ENCODE data around the gene RPS21. TPM values are rescaled to one million over a fixed set of nuclear protein-coding genes. Genes with fewer than 3 reads are reported as not detected.

The RPS21 gene
- total and polyA plus RNA-seq, 2 of the 13 experiments (the other 11 are each of a cell fraction or from before 2014, with no cell fraction given): 2,647 to 11,063 TPM

DNA sequence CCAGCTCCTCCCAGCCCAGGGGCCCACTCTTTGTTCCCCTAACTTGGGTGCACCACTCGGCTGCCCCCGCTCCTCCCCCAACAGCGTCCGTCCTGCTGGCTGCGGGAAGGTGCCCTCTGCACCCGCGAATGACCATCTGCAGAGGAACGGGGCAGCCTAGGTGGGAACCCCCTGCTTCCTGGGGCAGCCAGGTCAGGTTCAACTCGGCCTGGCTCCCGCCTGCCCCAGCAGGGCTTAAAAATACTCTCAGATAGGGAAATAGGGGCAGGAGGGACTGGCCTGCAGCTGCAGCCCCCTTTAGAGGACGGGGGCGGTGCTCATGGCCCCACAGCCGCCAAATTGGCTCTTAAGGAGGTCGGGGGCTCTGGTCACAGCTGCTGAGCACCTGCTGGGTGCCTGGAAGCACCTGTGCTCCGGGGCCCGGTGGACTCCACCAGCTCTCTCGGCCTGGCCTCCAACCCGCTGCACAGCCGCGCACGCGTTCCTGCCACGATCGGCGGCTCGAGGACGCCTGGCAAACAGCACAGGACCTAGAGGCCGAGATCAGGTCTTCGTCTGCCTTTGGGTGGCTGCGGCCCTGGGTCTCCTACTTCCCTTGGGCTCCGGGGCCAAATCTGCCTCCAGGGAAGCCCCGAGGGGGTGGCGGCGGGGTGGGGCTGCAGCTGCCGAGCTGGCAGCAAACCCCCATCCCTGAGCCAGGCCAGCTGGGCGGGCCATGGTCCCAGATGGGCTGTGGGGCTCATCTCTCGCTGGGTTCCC is 19.1 kb upstream of the RPS21 start (continued):
- TF ChIP-seq, protein P1, sequence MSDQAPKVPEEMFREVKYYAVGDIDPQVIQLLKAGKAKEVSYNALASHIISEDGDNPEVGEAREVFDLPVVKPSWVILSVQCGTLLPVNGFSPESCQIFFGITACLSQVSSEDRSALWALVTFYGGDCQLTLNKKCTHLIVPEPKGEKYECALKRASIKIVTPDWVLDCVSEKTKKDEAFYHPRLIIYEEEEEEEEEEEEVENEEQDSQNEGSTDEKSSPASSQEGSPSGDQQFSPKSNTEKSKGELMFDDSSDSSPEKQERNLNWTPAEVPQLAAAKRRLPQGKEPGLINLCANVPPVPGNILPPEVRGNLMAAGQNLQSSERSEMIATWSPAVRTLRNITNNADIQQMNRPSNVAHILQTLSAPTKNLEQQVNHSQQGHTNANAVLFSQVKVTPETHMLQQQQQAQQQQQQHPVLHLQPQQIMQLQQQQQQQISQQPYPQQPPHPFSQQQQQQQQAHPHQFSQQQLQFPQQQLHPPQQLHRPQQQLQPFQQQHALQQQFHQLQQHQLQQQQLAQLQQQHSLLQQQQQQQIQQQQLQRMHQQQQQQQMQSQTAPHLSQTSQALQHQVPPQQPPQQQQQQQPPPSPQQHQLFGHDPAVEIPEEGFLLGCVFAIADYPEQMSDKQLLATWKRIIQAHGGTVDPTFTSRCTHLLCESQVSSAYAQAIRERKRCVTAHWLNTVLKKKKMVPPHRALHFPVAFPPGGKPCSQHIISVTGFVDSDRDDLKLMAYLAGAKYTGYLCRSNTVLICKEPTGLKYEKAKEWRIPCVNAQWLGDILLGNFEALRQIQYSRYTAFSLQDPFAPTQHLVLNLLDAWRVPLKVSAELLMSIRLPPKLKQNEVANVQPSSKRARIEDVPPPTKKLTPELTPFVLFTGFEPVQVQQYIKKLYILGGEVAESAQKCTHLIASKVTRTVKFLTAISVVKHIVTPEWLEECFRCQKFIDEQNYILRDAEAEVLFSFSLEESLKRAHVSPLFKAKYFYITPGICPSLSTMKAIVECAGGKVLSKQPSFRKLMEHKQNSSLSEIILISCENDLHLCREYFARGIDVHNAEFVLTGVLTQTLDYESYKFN (CRISPR knock-in tag; conservative IDR thresholded peaks at IDR 0.05): peak; percentile 64
- TF ChIP-seq, protein P2, sequence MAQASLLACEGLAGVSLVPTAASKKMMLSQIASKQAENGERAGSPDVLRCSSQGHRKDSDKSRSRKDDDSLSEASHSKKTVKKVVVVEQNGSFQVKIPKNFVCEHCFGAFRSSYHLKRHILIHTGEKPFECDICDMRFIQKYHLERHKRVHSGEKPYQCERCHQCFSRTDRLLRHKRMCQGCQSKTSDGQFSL (CRISPR knock-in tag; IDR thresholded peaks at IDR 0.05): no peak
- TF ChIP-seq, protein P3, sequence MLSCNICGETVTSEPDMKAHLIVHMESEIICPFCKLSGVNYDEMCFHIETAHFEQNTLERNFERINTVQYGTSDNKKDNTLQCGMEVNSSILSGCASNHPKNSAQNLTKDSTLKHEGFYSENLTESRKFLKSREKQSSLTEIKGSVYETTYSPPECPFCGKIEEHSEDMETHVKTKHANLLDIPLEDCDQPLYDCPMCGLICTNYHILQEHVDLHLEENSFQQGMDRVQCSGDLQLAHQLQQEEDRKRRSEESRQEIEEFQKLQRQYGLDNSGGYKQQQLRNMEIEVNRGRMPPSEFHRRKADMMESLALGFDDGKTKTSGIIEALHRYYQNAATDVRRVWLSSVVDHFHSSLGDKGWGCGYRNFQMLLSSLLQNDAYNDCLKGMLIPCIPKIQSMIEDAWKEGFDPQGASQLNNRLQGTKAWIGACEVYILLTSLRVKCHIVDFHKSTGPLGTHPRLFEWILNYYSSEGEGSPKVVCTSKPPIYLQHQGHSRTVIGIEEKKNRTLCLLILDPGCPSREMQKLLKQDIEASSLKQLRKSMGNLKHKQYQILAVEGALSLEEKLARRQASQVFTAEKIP (CRISPR knock-in tag; IDR thresholded peaks at IDR 0.05; ENCODE audit: borderline replicate concordance): no peak
- TF ChIP-seq RFX5 (IDR thresholded peaks at IDR 0.05; ENCODE audit: low read depth, low read length) (no peak), NFIC (IDR thresholded peaks at IDR 0.05; ENCODE audit: low read length) (0 out of 2 replicates have a peak, but pooled peaks have one; percentile 18), ZNF431 (CRISPR knock-in tag; IDR thresholded peaks at IDR 0.05; ENCODE audit: borderline replicate concordance, low read depth) (0 out of 2 replicates have a peak, but pooled peaks have one; percentile 70), ZSCAN31 (CRISPR knock-in tag; IDR thresholded peaks at IDR 0.05; ENCODE audit: low read depth) (peak; percentile 90; the same call in 1 of the 2 replicates), SOX6 (IDR thresholded peaks at IDR 0.05) (no peak), SOX6 (CRISPR knock-in tag; IDR thresholded peaks at IDR 0.05) (0 out of 2 replicates have a peak, but pooled peaks have one; percentile 32), MED8 (CRISPR knock-in tag; IDR thresholded peaks at IDR 0.05; ENCODE audit: insufficient replicate concordance) (no peak), ZNF264 (CRISPR knock-in tag; IDR thresholded peaks at IDR 0.05) (peak; percentile 60; the same call in 1 of the 2 replicates), ZBTB3 (CRISPR knock-in tag; IDR thresholded peaks at IDR 0.05; ENCODE audit: borderline replicate concordance, low read depth) (peak; percentile 94), ZFP82 (CRISPR knock-in tag; IDR thresholded peaks at IDR 0.05; ENCODE audit: borderline replicate concordance) (peak; percentile 84), TOPORS (CRISPR knock-in tag; IDR thresholded peaks at IDR 0.05) (no peak), RBAK (CRISPR knock-in tag; IDR thresholded peaks at IDR 0.05) (0 out of 2 replicates have a peak, but pooled peaks have one; percentile 17), KMT2A (CRISPR knock-in tag; IDR thresholded peaks at IDR 0.05) (peak; percentile 26; the same call in 1 of the 2 replicates), ZNF382 (CRISPR knock-in tag; IDR thresholded peaks at IDR 0.05; ENCODE audit: borderline replicate concordance) (no peak), HMGA1 (CRISPR knock-in tag; conservative IDR thresholded peaks at IDR 0.05) (no peak)
- TF ChIP-seq, protein P4, sequence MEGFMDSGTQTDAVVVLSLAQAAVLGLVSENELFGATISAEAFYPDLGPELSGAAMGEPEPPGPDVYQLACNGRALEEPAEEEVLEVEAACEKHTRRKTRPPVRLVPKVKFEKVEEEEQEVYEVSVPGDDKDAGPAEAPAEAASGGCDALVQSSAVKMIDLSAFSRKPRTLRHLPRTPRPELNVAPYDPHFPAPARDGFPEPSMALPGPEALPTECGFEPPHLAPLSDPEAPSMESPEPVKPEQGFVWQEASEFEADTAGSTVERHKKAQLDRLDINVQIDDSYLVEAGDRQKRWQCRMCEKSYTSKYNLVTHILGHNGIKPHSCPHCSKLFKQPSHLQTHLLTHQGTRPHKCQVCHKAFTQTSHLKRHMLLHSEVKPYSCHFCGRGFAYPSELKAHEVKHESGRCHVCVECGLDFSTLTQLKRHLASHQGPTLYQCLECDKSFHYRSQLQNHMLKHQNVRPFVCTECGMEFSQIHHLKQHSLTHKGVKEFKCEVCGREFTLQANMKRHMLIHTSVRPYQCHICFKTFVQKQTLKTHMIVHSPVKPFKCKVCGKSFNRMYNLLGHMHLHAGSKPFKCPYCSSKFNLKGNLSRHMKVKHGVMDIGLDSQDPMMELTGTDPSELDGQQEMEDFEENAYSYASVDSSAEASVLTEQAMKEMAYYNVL (CRISPR knock-in tag; IDR thresholded peaks at IDR 0.05; ENCODE audit: borderline replicate concordance): 0 out of 2 replicates have a peak, but pooled peaks have one; percentile 15
- TF ChIP-seq, protein P5, sequence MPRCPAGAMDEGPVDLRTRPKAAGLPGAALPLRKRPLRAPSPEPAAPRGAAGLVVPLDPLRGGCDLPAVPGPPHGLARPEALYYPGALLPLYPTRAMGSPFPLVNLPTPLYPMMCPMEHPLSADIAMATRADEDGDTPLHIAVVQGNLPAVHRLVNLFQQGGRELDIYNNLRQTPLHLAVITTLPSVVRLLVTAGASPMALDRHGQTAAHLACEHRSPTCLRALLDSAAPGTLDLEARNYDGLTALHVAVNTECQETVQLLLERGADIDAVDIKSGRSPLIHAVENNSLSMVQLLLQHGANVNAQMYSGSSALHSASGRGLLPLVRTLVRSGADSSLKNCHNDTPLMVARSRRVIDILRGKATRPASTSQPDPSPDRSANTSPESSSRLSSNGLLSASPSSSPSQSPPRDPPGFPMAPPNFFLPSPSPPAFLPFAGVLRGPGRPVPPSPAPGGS (CRISPR knock-in tag; IDR thresholded peaks at IDR 0.05): no peak; the same call in none of the 2 replicates

All from HepG2 (cell line).